HL-60 (cell line): ENCODE measurements around the gene IST1.
A peak's percentile ranks its signal among the peaks of the same experiment; 100 is the strongest.

Source experiments
- DNase-seq, 2 experiments: peaks; one replicate each; pipeline ENCODE4 v3.0.0-alpha.2; 2010 to 2020; ENCODE audit warnings: low read depth in 1 of 2, low spot score in 1 of 2
- H3K27ac ChIP-seq: fragments of 250-450 bp; sonication (Bioruptor Pico); replicated peaks from 2 replicates; pipeline ENCODE4 v1.5.1; 2020; ENCODE audit warnings: mild to moderate bottlenecking, moderate library complexity
- H3K27me3 ChIP-seq: fragments of 250-450 bp; sonication (Bioruptor Pico); 2 replicates; pipeline ENCODE4 v1.5.1; 2021; ENCODE audit warnings: mild to moderate bottlenecking, moderate library complexity; ENCODE audit not compliant: insufficient read depth, poor library complexity, severe bottlenecking
- H3K4me3 ChIP-seq: replicated peaks from 2 replicates; pipeline ENCODE4 v1.5.1; 2011; ENCODE audit warnings: mild to moderate bottlenecking, control low read depth, low read length; ENCODE audit not compliant: insufficient read depth
- CTCF ChIP-seq: IDR thresholded peaks from one replicate; pipeline ENCODE4 v1.5.1; 2011; ENCODE audit warnings: low read length, control low read depth, inconsistent platforms; ENCODE audit not compliant: insufficient read depth
- GABPA ChIP-seq: IDR thresholded peaks from 2 replicates; pipeline ENCODE4 v1.6.1; 2012; ENCODE audit warnings: low read depth
- POLR2AphosphoS5 ChIP-seq: IDR thresholded peaks from 2 replicates; pipeline ENCODE4 v1.6.1; 2012; ENCODE audit warnings: low read depth
- REST ChIP-seq: IDR thresholded peaks from 2 replicates; pipeline ENCODE4 v1.6.1; 2012; ENCODE audit warnings: low read depth; ENCODE audit not compliant: insufficient replicate concordance
- SPI1 ChIP-seq: IDR thresholded peaks from 2 replicates; pipeline ENCODE4 v1.6.1; 2012; ENCODE audit warnings: low read depth, mild to moderate bottlenecking, borderline replicate concordance
- long read RNA-seq: library from polyadenylated mRNA; unstranded; transcript quantifications from one replicate; pipeline ENCODE4 v2.0.0, GENCODE V29; 2020

The IST1 gene
- long read RNA-seq, full-length matches to known transcripts, result 543 of 770 reads
- long read RNA-seq, partial matches to known transcripts, result 26 of 770 reads
- long read RNA-seq, other reads (novel, unspliced or antisense), result 201 of 770 reads

GRCh38 chr16:71894921-71895678, at the start of gene IST1:
Gene IST1 (plus strand): TSS chr16:71895531. CDS start chr16:71915641, 20,110 bp downstream.
- H3K4me3 ChIP-seq, result peak within 1 kb of the TSS; percentile 93
- H3K27ac ChIP-seq, result peak within 1 kb of the TSS; percentile 84
- TF ChIP-seq POLR2AphosphoS5 (peak; percentile 88), CTCF (no peak), REST (peak; percentile 39), SPI1 (0 out of 2 replicates have a peak, but pooled peaks have one; percentile 8), GABPA (no peak)

GRCh38 chr16:71845639-71846430, 49.5 kb upstream of the IST1 start, which contains the start of gene ATXN1L:
Gene ATXN1L (plus strand): TSS chr16:71845976. CDS start chr16:71849741, 3,765 bp downstream.
- TF ChIP-seq POLR2AphosphoS5 (peak; percentile 82), CTCF (no peak), REST (peak; percentile 25), GABPA (peak; percentile 56), SPI1 (no peak)
- Histone ChIP-seq H3K4me3 (peak within 1 kb of the TSS; percentile 99), H3K27me3 (no peaks in the 10 kb centered on the region), H3K27ac (peak within 1 kb of the TSS; percentile 81)
- DNase-seq, result peak; percentile 89 to 92

More at GRCh38 chr16:71894921-71895678, at the start of gene IST1:
- H3K27me3 ChIP-seq, result no peaks in the 10 kb centered on the region
- DNase-seq, result peak; percentile 95 to 98

- H3K27ac ChIP-seq, result peak overlapping the region; percentile 81
- no peaks in the 10 kb centered on the region for H3K27me3 ChIP-seq
- peak in 1 of 2 experiments; percentile 10 for DNase-seq
- TF ChIP-seq SPI1 (no peak), GABPA (no peak), CTCF (no peak), POLR2AphosphoS5 (no peak), REST (no peak)
- peak overlapping the region; percentile 99 for H3K4me3 ChIP-seq
Measured at GRCh38 chr16:71846431-71846830, 48.9 kb upstream of the IST1 start.
